Adrenal gland (tissue), 12 donors: ENCODE results near the gene LHFPL5. TPM values are rescaled to one million over a fixed set of nuclear protein-coding genes. Genes with fewer than 3 reads are reported as not detected.

Experiments used
- DNase-seq, 7 donors: peaks; one replicate each; pipeline ENCODE4 v3.0.0-alpha.2; 2019 to 2020
- H3K27ac ChIP-seq, 5 donors: fragments of 200-600 bp; sonication (generic) in 4 of 5; 1 replicate in 3 of 5; 2 replicates in 2 of 5; pipeline versions ENCODE4 v1.5.1 to v1.8.0; 2016 to 2020; ENCODE audit warnings: mild to moderate bottlenecking in 1 of 5
- H3K27me3 ChIP-seq: fragments of 200-600 bp; 2 replicates; pipeline ENCODE4 v1.8.0; 2021
- H3K36me3 ChIP-seq, 2 donors: fragments of 200-600 bp; replicated peaks in 1 of 2; 1 replicate in 1 of 2; 2 replicates in 1 of 2; pipeline versions ENCODE4 v1.5.1 to v1.8.0; 2018 to 2022
- H3K4me1 ChIP-seq, 2 donors: fragments of 200-600 bp; replicated peaks in 1 of 2; 1 replicate in 1 of 2; 2 replicates in 1 of 2; pipeline versions ENCODE4 v1.5.1 to v1.8.0; 2018 to 2021
- H3K4me3 ChIP-seq, 4 donors: fragments of 200-600 bp; sonication (generic) in 3 of 4; one replicate each; pipeline ENCODE4 v1.5.1; 2016 to 2018
- H3K9me3 ChIP-seq, 3 donors: fragments of 200-600 bp; sonication (generic) in 1 of 3; replicated peaks in 1 of 3; 1 replicate in 2 of 3; 2 replicates in 1 of 3; pipeline versions ENCODE4 v1.5.1 to v1.8.0; 2016 to 2021
- POLR2A ChIP-seq, 2 donors: fragments of 450-650 bp; IDR thresholded peaks; one replicate each; pipeline ENCODE4 v1.6.1; 2017; ENCODE audit warnings: antibody characterized with exemption in 2 of 2, mild to moderate bottlenecking in 2 of 2, moderate library complexity in 1 of 2
- WGBS, 4 donors: extraction: QIAGEN DNeasy Blood & Tissue Kit in 2 of 4; methylation state at CpG; one replicate each; pipeline versions ENCODE4 v1.1.5 to v1.1.7; 2013 to 2017; 5-methylcytosine and 5-hydroxymethylcytosine counted together
- intact Hi-C, 2 donors: fragments of 100-400 bp; cut with DNase I; formaldehyde crosslinking; loops; one replicate each; pipeline versions ENCODE4 v1.14.1 to v1.15.0; 2022 to 2023
- polyA plus RNA-seq, 3 donors: library from polyadenylated mRNA; stranded (reverse); fragments of 200-250 nt in 2 of 3; fragments of 350-450 nt in 1 of 3; fragmentation: Illumina TruSeq in 1 of 3; extraction: RNeasy Lipid Tissue Mini Kit (QIAGEN cat#74804) in 1 of 3; gene quantifications; one replicate each; pipeline ENCODE4 v1.2.3, GENCODE V29; 2013 to 2014
- total RNA-seq, 9 donors: library from RNA; depleted of rRNA in 4 of 9; stranded (reverse); fragments of >200 nt in 4 of 9; fragments of 120-200 nt in 1 of 9; fragmentation: NEBNext Ultra II Directional in 1 of 9; extraction: Animal tissue kit (Norgen Biotek cat#: 25700) in 1 of 9; gene quantifications; one replicate each; pipeline versions ENCODE4 v1.1.0 to v1.2.4, GENCODE V29; 2013 to 2023
- TF ChIP-seq, protein P1 (sequence below), 6 experiments: fragments of 450-650 bp in 4 of 6; fragments of 200-600 bp in 2 of 6; sonication (generic) in 1 of 6; IDR thresholded peaks; 1 replicate in 5 of 6; 2 replicates in 1 of 6; pipeline versions ENCODE4 v1.5.1 to v1.8.0; 2016 to 2021; ENCODE audit warnings: antibody characterized with exemption in 6 of 6, mild to moderate bottlenecking in 2 of 6, moderate library complexity in 1 of 6
- donor health status: healthy with polysubstance abuse.
- donor health status: Bipolar disorder and iron deficiency.
- donor health status: DM: yes; HTN: yes; CAD: no.
- donor health status: DM: no; HTN: no; CAD: no.
- donor health status: DM: no; HTN: no; CAD: no.
- donor health status: DM: yes; HTN: yes; CAD: no.

Gene LHFPL5
- total and polyA plus RNA-seq, 12 donors: 0.06 to 0.14 (median 0.13) TPM; not detected in 9

- Histone ChIP-seq H3K27me3 (no peaks in the 10 kb centered on the region), H3K27ac (no peak overlapping the region), H3K4me1 (no peaks in the 10 kb centered on the region), H3K9me3 (no peaks in the 10 kb centered on the region), H3K36me3 (no peaks in the 10 kb centered on the region), H3K4me3 (no peak overlapping the region)
- intact Hi-C loops: no loop called here
- WGBS, 4 donors: 84 to 93% (median 87%) methylated on average over 4 to 5 of the region's 5 CpGs
- TF ChIP-seq POLR2A (IDR thresholded peaks at IDR 0.05): no peak
- TF ChIP-seq, protein P1, sequence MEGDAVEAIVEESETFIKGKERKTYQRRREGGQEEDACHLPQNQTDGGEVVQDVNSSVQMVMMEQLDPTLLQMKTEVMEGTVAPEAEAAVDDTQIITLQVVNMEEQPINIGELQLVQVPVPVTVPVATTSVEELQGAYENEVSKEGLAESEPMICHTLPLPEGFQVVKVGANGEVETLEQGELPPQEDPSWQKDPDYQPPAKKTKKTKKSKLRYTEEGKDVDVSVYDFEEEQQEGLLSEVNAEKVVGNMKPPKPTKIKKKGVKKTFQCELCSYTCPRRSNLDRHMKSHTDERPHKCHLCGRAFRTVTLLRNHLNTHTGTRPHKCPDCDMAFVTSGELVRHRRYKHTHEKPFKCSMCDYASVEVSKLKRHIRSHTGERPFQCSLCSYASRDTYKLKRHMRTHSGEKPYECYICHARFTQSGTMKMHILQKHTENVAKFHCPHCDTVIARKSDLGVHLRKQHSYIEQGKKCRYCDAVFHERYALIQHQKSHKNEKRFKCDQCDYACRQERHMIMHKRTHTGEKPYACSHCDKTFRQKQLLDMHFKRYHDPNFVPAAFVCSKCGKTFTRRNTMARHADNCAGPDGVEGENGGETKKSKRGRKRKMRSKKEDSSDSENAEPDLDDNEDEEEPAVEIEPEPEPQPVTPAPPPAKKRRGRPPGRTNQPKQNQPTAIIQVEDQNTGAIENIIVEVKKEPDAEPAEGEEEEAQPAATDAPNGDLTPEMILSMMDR (IDR thresholded peaks at IDR 0.05): no peak
- no peak for DNase-seq
Measured at GRCh38 chr6:35824552-35825192, 19.5 kb downstream of the LHFPL5 start.

GRCh38 chr6:35829306-35829705 is 24.2 kb downstream of the LHFPL5 start:
- TF ChIP-seq, protein P1 (IDR thresholded peaks at IDR 0.05): no peak
- no peak for TF ChIP-seq POLR2A (IDR thresholded peaks at IDR 0.05)
- DNase-seq: no peak
- H3K4me1 ChIP-seq: no peaks in the 10 kb centered on the region
- no peak overlapping the region for H3K4me3 ChIP-seq
- H3K27ac ChIP-seq: no peak overlapping the region
- 90 to 100% (median 91%) methylated on average over 4 to 5 of the region's 5 CpGs for WGBS, 4 donors
- intact Hi-C loops: no loop called here
- H3K9me3 ChIP-seq: no peaks in the 10 kb centered on the region
- H3K36me3 ChIP-seq: no peaks in the 10 kb centered on the region
- no peaks in the 10 kb centered on the region for H3K27me3 ChIP-seq

- no peak for TF ChIP-seq POLR2A (IDR thresholded peaks at IDR 0.05)
- TF ChIP-seq, protein P1 (IDR thresholded peaks at IDR 0.05): no peak
- DNase-seq: no peak
- Histone ChIP-seq H3K4me3 (no peak overlapping the region), H3K9me3 (no peaks in the 10 kb centered on the region), H3K36me3 (no peaks in the 10 kb centered on the region), H3K27me3 (no peaks in the 10 kb centered on the region), H3K4me1 (no peaks in the 10 kb centered on the region), H3K27ac (no peak overlapping the region)
- intact Hi-C loops: no loop called here
- 90 to 96% (median 94%) methylated on average over 5 of the region's 5 CpGs for WGBS, 4 donors
Measured at GRCh38 chr6:35831257-35832007, 26.3 kb downstream of the LHFPL5 start.

- intact Hi-C loops: no loop called here
- WGBS, 4 donors: 83 to 92% (median 87%) methylated on average over 7 of the region's 7 CpGs
- Histone ChIP-seq H3K27me3 (no peaks in the 10 kb centered on the region), H3K4me1 (no peaks in the 10 kb centered on the region), H3K4me3 (no peak overlapping the region), H3K27ac (no peak overlapping the region), H3K9me3 (no peaks in the 10 kb centered on the region), H3K36me3 (peaks cover 0 to 3% of the 10 kb centered on the region in 2 donors)
- no peak for DNase-seq
- TF ChIP-seq POLR2A (IDR thresholded peaks at IDR 0.05): no peak
- TF ChIP-seq, protein P1 (IDR thresholded peaks at IDR 0.05): no peak
Measured at GRCh38 chr6:35833536-35833935, 28.4 kb downstream of the LHFPL5 start.
